ENCODE measurements around the gene HAO1.

DNA sequence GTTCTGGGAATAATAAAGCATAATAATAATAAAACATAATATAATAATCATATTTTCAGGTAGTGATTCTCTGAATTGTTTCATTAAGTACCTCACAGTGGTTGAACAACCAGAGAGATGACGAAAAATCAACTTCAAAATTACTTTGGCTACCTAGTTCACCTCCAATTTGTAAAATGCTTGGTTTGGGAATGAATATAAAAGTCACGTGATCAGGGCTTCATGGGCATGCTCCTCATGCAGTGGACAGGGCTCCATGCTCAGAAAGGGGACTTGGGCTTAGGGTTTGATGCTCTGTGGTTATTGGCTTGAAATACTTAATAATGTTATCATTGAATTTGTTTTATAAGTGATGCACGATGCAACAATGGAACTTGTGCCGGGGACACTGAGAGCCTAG is 58.2 kb downstream of the HAO1 start:
- no peak for TF ChIP-seq CTCF (conservative IDR thresholded peaks at IDR 0.05)
- TF ChIP-seq EZH2 (IDR thresholded peaks at IDR 0.05; ENCODE audit: low read depth) = no peak

All from PC-9 (cell line).